ENCODE measurements around the gene TAGLN.
"Not testable (repeated sequence)": the region's sequence is repeated elsewhere in the genome, so short reads cannot be mapped to it uniquely, and the experiment has no call there.

GRCh38 chr11:117207481-117207880 lies 8.3 kb downstream of the TAGLN start:
- TF ChIP-seq, protein P1, sequence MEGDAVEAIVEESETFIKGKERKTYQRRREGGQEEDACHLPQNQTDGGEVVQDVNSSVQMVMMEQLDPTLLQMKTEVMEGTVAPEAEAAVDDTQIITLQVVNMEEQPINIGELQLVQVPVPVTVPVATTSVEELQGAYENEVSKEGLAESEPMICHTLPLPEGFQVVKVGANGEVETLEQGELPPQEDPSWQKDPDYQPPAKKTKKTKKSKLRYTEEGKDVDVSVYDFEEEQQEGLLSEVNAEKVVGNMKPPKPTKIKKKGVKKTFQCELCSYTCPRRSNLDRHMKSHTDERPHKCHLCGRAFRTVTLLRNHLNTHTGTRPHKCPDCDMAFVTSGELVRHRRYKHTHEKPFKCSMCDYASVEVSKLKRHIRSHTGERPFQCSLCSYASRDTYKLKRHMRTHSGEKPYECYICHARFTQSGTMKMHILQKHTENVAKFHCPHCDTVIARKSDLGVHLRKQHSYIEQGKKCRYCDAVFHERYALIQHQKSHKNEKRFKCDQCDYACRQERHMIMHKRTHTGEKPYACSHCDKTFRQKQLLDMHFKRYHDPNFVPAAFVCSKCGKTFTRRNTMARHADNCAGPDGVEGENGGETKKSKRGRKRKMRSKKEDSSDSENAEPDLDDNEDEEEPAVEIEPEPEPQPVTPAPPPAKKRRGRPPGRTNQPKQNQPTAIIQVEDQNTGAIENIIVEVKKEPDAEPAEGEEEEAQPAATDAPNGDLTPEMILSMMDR (IDR thresholded peaks at IDR 0.05) = not testable (repeated sequence)
- TF ChIP-seq EZH2 (IDR thresholded peaks at IDR 0.05; ENCODE audit: borderline replicate concordance, insufficient read depth, low read depth, low read length, poor library complexity, severe bottlenecking) = not testable (repeated sequence)

All from B cell (primary cell).